ENCODE measurements around the gene MBTPS1.

Gene MBTPS1

GRCh38 chr16:84016477-84016876 lies 100.3 kb downstream of the MBTPS1 start:
- H3K27me3 ChIP-seq (ENCODE audit: insufficient read depth, low read depth) = peaks cover 67% of the 10 kb centered on the region
- H3K4me3 ChIP-seq (IDR thresholded peaks at IDR 0.05; ENCODE audit: insufficient read depth, low read depth, low read length) = no peak overlapping the region
- H3K9ac ChIP-seq = no peak overlapping the region
- H4K20me1 ChIP-seq (ENCODE audit: insufficient read depth) = no peaks in the 10 kb centered on the region
- peaks cover 4% of the 10 kb centered on the region for H3K4me1 ChIP-seq (ENCODE audit: low read depth, poor library complexity, severe bottlenecking)
- H3K4me2 ChIP-seq = no peak overlapping the region
- no peaks in the 10 kb centered on the region for H3K79me2 ChIP-seq (ENCODE audit: insufficient read depth, low read depth)
- H2AFZ ChIP-seq (ENCODE audit: low read depth) = no peak overlapping the region
- no peak for TF ChIP-seq CTCF (conservative IDR thresholded peaks at IDR 0.05; ENCODE audit: low read depth, low read length)
- no peaks in the 10 kb centered on the region for H3K36me3 ChIP-seq (ENCODE audit: insufficient read depth)
- no peak overlapping the region for H3K27ac ChIP-seq

- Histone ChIP-seq H3K36me3 (ENCODE audit: insufficient read depth) (no peaks in the 10 kb centered on the region), H3K9ac (no peak overlapping the region), H3K27me3 (ENCODE audit: insufficient read depth, low read depth) (peaks cover 65% of the 10 kb centered on the region), H3K4me3 (IDR thresholded peaks at IDR 0.05; ENCODE audit: insufficient read depth, low read depth, low read length) (no peak overlapping the region), H3K27ac (no peak overlapping the region), H3K4me2 (no peak overlapping the region), H3K79me2 (ENCODE audit: insufficient read depth, low read depth) (no peaks in the 10 kb centered on the region), H3K4me1 (ENCODE audit: low read depth, poor library complexity, severe bottlenecking) (peaks cover 4% of the 10 kb centered on the region), H2AFZ (ENCODE audit: low read depth) (no peak overlapping the region), H4K20me1 (ENCODE audit: insufficient read depth) (no peaks in the 10 kb centered on the region)
- no peak for TF ChIP-seq CTCF (conservative IDR thresholded peaks at IDR 0.05; ENCODE audit: low read depth, low read length)
Measured at GRCh38 chr16:84015399-84015798, 101.3 kb downstream of the MBTPS1 start.

- peaks cover 4% of the 10 kb centered on the region for H3K4me1 ChIP-seq (ENCODE audit: low read depth, poor library complexity, severe bottlenecking)
- H4K20me1 ChIP-seq (ENCODE audit: insufficient read depth) = no peaks in the 10 kb centered on the region
- no peak for TF ChIP-seq CTCF (conservative IDR thresholded peaks at IDR 0.05; ENCODE audit: low read depth, low read length)
- H2AFZ ChIP-seq (ENCODE audit: low read depth) = no peak overlapping the region; the same call in 1 of the 2 replicates
- no peaks in the 10 kb centered on the region for H3K36me3 ChIP-seq (ENCODE audit: insufficient read depth)
- H3K4me3 ChIP-seq (IDR thresholded peaks at IDR 0.05; ENCODE audit: insufficient read depth, low read depth, low read length) = no peak overlapping the region
- no peak overlapping the region for H3K27ac ChIP-seq
- peaks cover 67% of the 10 kb centered on the region for H3K27me3 ChIP-seq (ENCODE audit: insufficient read depth, low read depth)
- no peaks in the 10 kb centered on the region for H3K79me2 ChIP-seq (ENCODE audit: insufficient read depth, low read depth)
- H3K4me2 ChIP-seq = 0 out of 2 replicates have a peak overlapping the region, but pooled peaks have one; percentile 1
- H3K9ac ChIP-seq = no peak overlapping the region
Measured at GRCh38 chr16:84014570-84015327, 102.0 kb downstream of the MBTPS1 start.

GRCh38 chr16:84013787-84014569 lies 102.8 kb downstream of the MBTPS1 start:
- Histone ChIP-seq H3K79me2 (ENCODE audit: insufficient read depth, low read depth) (no peaks in the 10 kb centered on the region), H3K36me3 (ENCODE audit: insufficient read depth) (no peaks in the 10 kb centered on the region), H3K27ac (no peak overlapping the region), H3K4me2 (no peak overlapping the region; the same call in 1 of the 2 replicates), H2AFZ (ENCODE audit: low read depth) (no peak overlapping the region; the same call in 1 of the 2 replicates), H4K20me1 (ENCODE audit: insufficient read depth) (no peaks in the 10 kb centered on the region), H3K4me3 (IDR thresholded peaks at IDR 0.05; ENCODE audit: insufficient read depth, low read depth, low read length) (no peak overlapping the region), H3K4me1 (ENCODE audit: low read depth, poor library complexity, severe bottlenecking) (peaks cover 4% of the 10 kb centered on the region), H3K27me3 (ENCODE audit: insufficient read depth, low read depth) (peaks cover 67% of the 10 kb centered on the region), H3K9ac (no peak overlapping the region)
- no peak for TF ChIP-seq CTCF (conservative IDR thresholded peaks at IDR 0.05; ENCODE audit: low read depth, low read length)

All from KMS-11 (cell line).